T-helper 1 cell (primary cell): Measurements from ENCODE around the gene TTC21B.
A peak's percentile ranks its signal among the peaks of the same experiment; 100 is the strongest.
"Not testable (repeated sequence)": the region's sequence is repeated elsewhere in the genome, so short reads cannot be mapped to it uniquely, and the experiment has no call there.

Experiments
- DNase-seq, 5 donors: peaks; one replicate each; pipeline ENCODE4 v3.0.0-alpha.2; 2012 to 2020
- total RNA-seq, 4 donors: gene quantifications; one replicate each; lab custom pipeline; 2026; lab: John Stamatoyannopoulos, UW

Gene TTC21B
- 49.1 to 74.9 (median 70.1) reads per million in 4 donors for total RNA-seq

- DNase-seq, result peak; percentile 83 to 92 (median 89)
Observed at GRCh38 chr2:165953655-165954606, at the start of gene TTC21B. Gene TTC21B, minus strand, starts transcription at chr2:165953776. Its CDS starts 71 bp downstream, at chr2:165953705.

- DNase-seq, result no peak
Observed at GRCh38 chr2:166000401-166000800, 46.8 kb upstream of the TTC21B start.

GRCh38 chr2:165990846-165991245 is 37.3 kb upstream of the TTC21B start:
- no peak for DNase-seq

- no peak for DNase-seq
Observed at GRCh38 chr2:165989851-165990250, 36.3 kb upstream of the TTC21B start.

- DNase-seq, result no peak
Observed at GRCh38 chr2:165985120-165985519, 31.5 kb upstream of the TTC21B start.

GRCh38 chr2:165972161-165972560 is 18.6 kb upstream of the TTC21B start:
- not testable (repeated sequence) for DNase-seq

GRCh38 chr2:165970663-165971062 is 17.1 kb upstream of the TTC21B start:
- DNase-seq, result no peak

- DNase-seq, result no peak
Observed at GRCh38 chr2:165969227-165969626, 15.7 kb upstream of the TTC21B start.

- no peak for DNase-seq
Observed at GRCh38 chr2:165967746-165968145, 14.2 kb upstream of the TTC21B start.

- DNase-seq, result no peak
Observed at GRCh38 chr2:165961818-165962217, 8.2 kb upstream of the TTC21B start.

- DNase-seq, result no peak
Observed at GRCh38 chr2:165959371-165959770, 5.8 kb upstream of the TTC21B start.

GRCh38 chr2:165958313-165958960 is 4.9 kb upstream of the TTC21B start:
- no peak for DNase-seq

- DNase-seq, result no peak
Observed at GRCh38 chr2:165957030-165957675, 3.6 kb upstream of the TTC21B start.

GRCh38 chr2:165953306-165953654 is 296 bp downstream of the TTC21B start:
- no peak for DNase-seq

GRCh38 chr2:165952741-165953211 is 800 bp downstream of the TTC21B start:
- no peak for DNase-seq

GRCh38 chr2:165952085-165952484 is 1.5 kb downstream of the TTC21B start:
- no peak for DNase-seq

GRCh38 chr2:165950438-165950837 is 3.1 kb downstream of the TTC21B start:
- no peak for DNase-seq

GRCh38 chr2:165941827-165942226 is 11.7 kb downstream of the TTC21B start:
- no peak for DNase-seq

- no peak for DNase-seq
Observed at GRCh38 chr2:165938237-165938636, 15.3 kb downstream of the TTC21B start.

- DNase-seq, result no peak
Observed at GRCh38 chr2:165933211-165933910, 20.2 kb downstream of the TTC21B start.

GRCh38 chr2:165927774-165928173 is 25.8 kb downstream of the TTC21B start:
- DNase-seq, result no peak

GRCh38 chr2:165927353-165927752 is 26.2 kb downstream of the TTC21B start:
- DNase-seq, result no peak

GRCh38 chr2:165924946-165925345 is 28.6 kb downstream of the TTC21B start:
- DNase-seq, result no peak
